ENCODE data around the gene GLIS1. TPM values are rescaled to one million over a fixed set of nuclear protein-coding genes. Genes with fewer than 3 reads are reported as not detected.

The GLIS1 gene
- total RNA-seq, 1 experiment from 2014 or later = 0.28 TPM

GRCh38 chr1:53603431-53603830 is 135.5 kb downstream of the GLIS1 start:
- Histone ChIP-seq H3K23ac (ENCODE audit: insufficient read length, low read depth, low read length) (no peak overlapping the region), H3K4me1 (ENCODE audit: insufficient read depth, low read length) (no peaks in the 10 kb centered on the region), H3T11ph (ENCODE audit: low read length) (no peak overlapping the region), H2AFZ (ENCODE audit: low read length) (no peak overlapping the region), H4K20me1 (ENCODE audit: control insufficient read depth, insufficient read depth, insufficient read length) (no peaks in the 10 kb centered on the region), H4K8ac (replicated peaks; ENCODE audit: insufficient read length, low read depth, low read length) (no peak overlapping the region), H2BK12ac (ENCODE audit: insufficient read length, low read depth, low read length) (no peak overlapping the region), H4K91ac (ENCODE audit: insufficient read length, low read depth, low read length) (no peak overlapping the region), H2AK5ac (ENCODE audit: insufficient read length, low read length) (no peak overlapping the region), H2BK20ac (ENCODE audit: low read depth, low read length, poor library complexity, severe bottlenecking) (no peak overlapping the region), H3K18ac (ENCODE audit: insufficient read length, low read depth, low read length) (no peak overlapping the region), H3K14ac (ENCODE audit: insufficient read depth, low read length) (no peak overlapping the region), H4K5ac (ENCODE audit: insufficient read length, low read depth, low read length) (no peak overlapping the region), H3K9ac (ENCODE audit: extremely low read depth, insufficient read length, low read length) (no peak overlapping the region), H3K4ac (ENCODE audit: low read depth, low read length) (no peak overlapping the region), H3K56ac (ENCODE audit: insufficient read length, low read depth, low read length) (no peak overlapping the region), H2BK15ac (ENCODE audit: low read depth, low read length) (no peak overlapping the region), H3K27ac (ENCODE audit: insufficient read length, low read depth, low read length) (no peak overlapping the region), H2BK5ac (ENCODE audit: insufficient read length, low read length) (no peak overlapping the region), H3K79me2 (ENCODE audit: insufficient read depth, low read length) (no peaks in the 10 kb centered on the region), H3K23me2 (ENCODE audit: insufficient read length, low read depth, low read length, poor library complexity, severe bottlenecking) (no peaks in the 10 kb centered on the region), H3K4me2 (ENCODE audit: insufficient read depth, insufficient read length, low read length) (no peak overlapping the region), H2BK120ac (ENCODE audit: low read depth, low read length, poor library complexity, severe bottlenecking) (no peak overlapping the region), H3K9me3 (ENCODE audit: control insufficient read depth, low read depth, low read length) (no peaks in the 10 kb centered on the region), H3K79me1 (ENCODE audit: insufficient read depth, low read depth, low read length, poor library complexity, severe bottlenecking) (no peaks in the 10 kb centered on the region), H3K27me3 (ENCODE audit: insufficient read depth, low read length) (no peaks in the 10 kb centered on the region; the same call in 1 of the 2 replicates)
- Mint-ChIP-seq H3K27me3 (ENCODE audit: low read depth) (peaks cover 25% of the 10 kb centered on the region), H3K4me1 (peaks cover 8 to 13% of the 10 kb centered on the region in 2 experiments), H3K36me3 (ENCODE audit: insufficient read depth in 1 of 3, low read depth in 3 of 3) (no peaks in the 10 kb centered on the region), H3K4me3 (no peak overlapping the region), H3K9me3 (no peaks in the 10 kb centered on the region), H3K27ac (no peak overlapping the region)
- WGBS (ENCODE audit: extremely low coverage, insufficient read length, low lambda C conversion rate) = no CpG with 5 or more reads among the region's 6 CpGs
- TF ChIP-seq, protein P1, sequence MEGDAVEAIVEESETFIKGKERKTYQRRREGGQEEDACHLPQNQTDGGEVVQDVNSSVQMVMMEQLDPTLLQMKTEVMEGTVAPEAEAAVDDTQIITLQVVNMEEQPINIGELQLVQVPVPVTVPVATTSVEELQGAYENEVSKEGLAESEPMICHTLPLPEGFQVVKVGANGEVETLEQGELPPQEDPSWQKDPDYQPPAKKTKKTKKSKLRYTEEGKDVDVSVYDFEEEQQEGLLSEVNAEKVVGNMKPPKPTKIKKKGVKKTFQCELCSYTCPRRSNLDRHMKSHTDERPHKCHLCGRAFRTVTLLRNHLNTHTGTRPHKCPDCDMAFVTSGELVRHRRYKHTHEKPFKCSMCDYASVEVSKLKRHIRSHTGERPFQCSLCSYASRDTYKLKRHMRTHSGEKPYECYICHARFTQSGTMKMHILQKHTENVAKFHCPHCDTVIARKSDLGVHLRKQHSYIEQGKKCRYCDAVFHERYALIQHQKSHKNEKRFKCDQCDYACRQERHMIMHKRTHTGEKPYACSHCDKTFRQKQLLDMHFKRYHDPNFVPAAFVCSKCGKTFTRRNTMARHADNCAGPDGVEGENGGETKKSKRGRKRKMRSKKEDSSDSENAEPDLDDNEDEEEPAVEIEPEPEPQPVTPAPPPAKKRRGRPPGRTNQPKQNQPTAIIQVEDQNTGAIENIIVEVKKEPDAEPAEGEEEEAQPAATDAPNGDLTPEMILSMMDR (conservative IDR thresholded peaks at IDR 0.05) = no peak
- DNase-seq = no peak
